Lower leg skin (tissue), 3 donors: Measurements from ENCODE around the gene HPS3.

ENCODE experiments used
- CTCF ChIP-seq, 3 donors: fragments of 450-650 bp; IDR thresholded peaks; one replicate each; pipeline ENCODE4 v1.5.1; 2016; ENCODE audit warnings: antibody characterized with exemption in 3 of 3, mild to moderate bottlenecking in 3 of 3, moderate library complexity in 2 of 3
- POLR2A ChIP-seq, 2 donors: fragments of 450-650 bp; IDR thresholded peaks; one replicate each; pipeline ENCODE4 v1.6.1; 2016 to 2017; ENCODE audit warnings: antibody characterized with exemption in 2 of 2, mild to moderate bottlenecking in 1 of 2, moderate library complexity in 1 of 2

DNA sequence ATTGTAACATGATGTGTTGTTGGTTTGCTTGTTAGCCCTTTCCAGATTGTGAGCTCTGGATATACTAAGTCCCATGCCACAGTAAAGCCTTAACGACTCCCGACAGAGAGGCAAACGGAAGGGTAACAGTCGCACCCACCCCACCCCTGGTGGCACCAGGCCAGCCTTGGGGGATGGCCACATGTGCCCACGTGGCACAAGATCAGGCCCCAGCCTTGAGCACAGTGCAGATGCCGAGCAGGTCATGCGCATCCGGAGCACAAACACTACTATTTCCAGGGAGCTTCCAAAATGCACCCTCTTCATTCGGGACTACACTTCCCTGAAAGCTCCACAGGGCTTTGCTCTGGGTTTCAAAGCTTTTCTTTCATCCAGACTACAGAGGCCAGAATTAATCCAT is 10.7 kb upstream of the HPS3 start:
- no peak for TF ChIP-seq CTCF (IDR thresholded peaks at IDR 0.05)
- TF ChIP-seq POLR2A (IDR thresholded peaks at IDR 0.05), result no peak
